ENCODE measurements around the gene TMEM132C.

The TMEM132C gene

DNA sequence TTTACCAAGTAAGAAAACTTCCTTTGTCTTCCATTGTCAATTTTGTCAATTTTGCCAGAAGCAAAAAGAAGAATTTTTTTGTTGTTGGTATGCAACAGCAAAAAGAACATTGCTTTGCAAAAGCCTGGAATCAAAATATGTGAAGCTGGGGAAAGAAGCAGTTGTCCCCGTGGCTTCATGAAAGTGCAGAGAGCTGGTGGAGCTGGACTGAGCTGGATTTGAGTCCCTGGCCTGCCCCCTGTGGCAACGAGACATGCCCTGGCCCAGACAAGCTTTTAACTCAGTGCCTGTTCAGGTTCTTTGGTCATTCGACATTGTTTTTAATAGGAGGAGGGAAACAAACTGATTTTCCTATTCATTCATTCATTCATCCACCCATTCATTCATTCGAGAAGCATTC lies 486.5 kb downstream of the TMEM132C start:
- no peak for TF ChIP-seq FOXP2 (optimal IDR thresholded peaks at IDR 0.05; ENCODE audit: borderline replicate concordance, extremely low read depth, extremely low read length, insufficient read depth)
- no peak for TF ChIP-seq SIN3A (IDR thresholded peaks at IDR 0.05; ENCODE audit: borderline replicate concordance, insufficient read depth, low read length)
- TF ChIP-seq, protein P1, sequence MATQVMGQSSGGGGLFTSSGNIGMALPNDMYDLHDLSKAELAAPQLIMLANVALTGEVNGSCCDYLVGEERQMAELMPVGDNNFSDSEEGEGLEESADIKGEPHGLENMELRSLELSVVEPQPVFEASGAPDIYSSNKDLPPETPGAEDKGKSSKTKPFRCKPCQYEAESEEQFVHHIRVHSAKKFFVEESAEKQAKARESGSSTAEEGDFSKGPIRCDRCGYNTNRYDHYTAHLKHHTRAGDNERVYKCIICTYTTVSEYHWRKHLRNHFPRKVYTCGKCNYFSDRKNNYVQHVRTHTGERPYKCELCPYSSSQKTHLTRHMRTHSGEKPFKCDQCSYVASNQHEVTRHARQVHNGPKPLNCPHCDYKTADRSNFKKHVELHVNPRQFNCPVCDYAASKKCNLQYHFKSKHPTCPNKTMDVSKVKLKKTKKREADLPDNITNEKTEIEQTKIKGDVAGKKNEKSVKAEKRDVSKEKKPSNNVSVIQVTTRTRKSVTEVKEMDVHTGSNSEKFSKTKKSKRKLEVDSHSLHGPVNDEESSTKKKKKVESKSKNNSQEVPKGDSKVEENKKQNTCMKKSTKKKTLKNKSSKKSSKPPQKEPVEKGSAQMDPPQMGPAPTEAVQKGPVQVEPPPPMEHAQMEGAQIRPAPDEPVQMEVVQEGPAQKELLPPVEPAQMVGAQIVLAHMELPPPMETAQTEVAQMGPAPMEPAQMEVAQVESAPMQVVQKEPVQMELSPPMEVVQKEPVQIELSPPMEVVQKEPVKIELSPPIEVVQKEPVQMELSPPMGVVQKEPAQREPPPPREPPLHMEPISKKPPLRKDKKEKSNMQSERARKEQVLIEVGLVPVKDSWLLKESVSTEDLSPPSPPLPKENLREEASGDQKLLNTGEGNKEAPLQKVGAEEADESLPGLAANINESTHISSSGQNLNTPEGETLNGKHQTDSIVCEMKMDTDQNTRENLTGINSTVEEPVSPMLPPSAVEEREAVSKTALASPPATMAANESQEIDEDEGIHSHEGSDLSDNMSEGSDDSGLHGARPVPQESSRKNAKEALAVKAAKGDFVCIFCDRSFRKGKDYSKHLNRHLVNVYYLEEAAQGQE (IDR thresholded peaks at IDR 0.05; ENCODE audit: insufficient read depth in 1 of 2, low read depth in 2 of 2, low read length in 2 of 2) = no peak
- no peak for TF ChIP-seq POLR2AphosphoS5 (IDR thresholded peaks at IDR 0.05; ENCODE audit: low read depth, low read length)
- TF ChIP-seq TAF1 (IDR thresholded peaks at IDR 0.05; ENCODE audit: borderline replicate concordance, insufficient read depth, low read length) = no peak

DNA sequence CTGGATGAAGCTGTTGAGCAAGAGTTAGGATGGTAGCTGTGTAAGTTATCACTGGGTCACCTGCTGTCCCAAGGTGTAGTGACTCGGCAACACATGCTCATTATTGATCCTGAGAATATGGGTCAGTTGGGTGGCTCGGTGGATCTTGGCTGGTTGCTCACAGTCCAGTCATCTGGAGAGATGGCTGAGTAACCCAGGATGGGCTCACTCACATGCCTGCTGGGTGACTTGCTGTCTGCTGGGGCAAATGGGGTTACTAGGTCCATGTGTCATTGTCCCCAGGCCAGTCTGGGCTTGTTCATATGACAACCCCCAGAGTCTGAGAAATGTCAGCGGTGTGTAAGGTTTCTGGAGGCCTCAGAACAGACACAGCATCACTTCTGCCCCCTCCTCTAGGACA lies 487.3 kb downstream of the TMEM132C start:
- no peak for TF ChIP-seq SIN3A (IDR thresholded peaks at IDR 0.05; ENCODE audit: borderline replicate concordance, insufficient read depth, low read length)
- TF ChIP-seq, protein P1 (IDR thresholded peaks at IDR 0.05; ENCODE audit: insufficient read depth in 1 of 2, low read depth in 2 of 2, low read length in 2 of 2) = no peak
- no peak for TF ChIP-seq POLR2AphosphoS5 (IDR thresholded peaks at IDR 0.05; ENCODE audit: low read depth, low read length)
- no peak for TF ChIP-seq FOXP2 (optimal IDR thresholded peaks at IDR 0.05; ENCODE audit: borderline replicate concordance, extremely low read depth, extremely low read length, insufficient read depth)
- no peak for TF ChIP-seq TAF1 (IDR thresholded peaks at IDR 0.05; ENCODE audit: borderline replicate concordance, insufficient read depth, low read length)

DNA sequence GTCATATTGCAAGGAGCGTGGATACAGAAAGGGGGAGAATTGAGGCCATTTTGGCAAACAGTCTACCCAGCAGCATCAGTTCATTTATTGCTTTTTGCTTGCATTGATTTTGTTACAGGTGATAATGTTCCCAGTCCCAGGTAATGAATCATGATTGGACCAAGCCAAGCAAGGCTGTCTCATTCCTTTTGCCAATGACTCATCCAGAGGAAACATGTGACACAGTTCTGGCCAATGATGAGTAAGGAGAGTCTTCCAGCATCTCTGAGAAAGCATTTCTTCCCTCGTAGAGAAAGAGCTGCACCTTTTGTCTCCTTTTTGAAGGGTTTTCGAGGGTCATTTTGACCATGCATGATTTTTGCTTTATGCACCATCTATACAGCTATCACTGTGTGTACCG lies 488.6 kb downstream of the TMEM132C start:
- TF ChIP-seq SIN3A (IDR thresholded peaks at IDR 0.05; ENCODE audit: borderline replicate concordance, insufficient read depth, low read length) (no peak), FOXP2 (optimal IDR thresholded peaks at IDR 0.05; ENCODE audit: borderline replicate concordance, extremely low read depth, extremely low read length, insufficient read depth) (no peak), POLR2AphosphoS5 (IDR thresholded peaks at IDR 0.05; ENCODE audit: low read depth, low read length) (no peak), TAF1 (IDR thresholded peaks at IDR 0.05; ENCODE audit: borderline replicate concordance, insufficient read depth, low read length) (no peak)
- TF ChIP-seq, protein P1 (IDR thresholded peaks at IDR 0.05; ENCODE audit: insufficient read depth in 1 of 2, low read depth in 2 of 2, low read length in 2 of 2) = no peak
